H1 (cell line): ENCODE data around the gene DENND5B. TPM values are rescaled to one million over a fixed set of nuclear protein-coding genes. Genes with fewer than 3 reads are reported as not detected.

ENCODE experiments used
- BACH1 ChIP-seq: IDR thresholded peaks from 2 replicates; pipeline ENCODE4 v1.6.1; 2012; ENCODE audit warnings: low read length, improper control_type of control experiment
- CBX8 ChIP-seq: fragments of 300-800, 300-1000 bp; sonication (generic); IDR thresholded peaks from 2 replicates; pipeline ENCODE4 v1.7.1; 2016; ENCODE audit warnings: low read depth, low read length, borderline replicate concordance
- CHD1 ChIP-seq: IDR thresholded peaks from 2 replicates; pipeline ENCODE4 v1.6.1; 2012; ENCODE audit warnings: low read depth, low read length, improper control_type of control experiment
- FOSL1 ChIP-seq: IDR thresholded peaks from 2 replicates; pipeline ENCODE4 v1.6.1; 2011; ENCODE audit warnings: mild to moderate bottlenecking, low read depth, low read length, moderate library complexity; ENCODE audit not compliant: insufficient read depth
- GABPA ChIP-seq: IDR thresholded peaks from 2 replicates; pipeline ENCODE4 v1.6.1; 2011; ENCODE audit warnings: mild to moderate bottlenecking, low read length, moderate library complexity, borderline replicate concordance; ENCODE audit not compliant: insufficient read depth
- JUN ChIP-seq: IDR thresholded peaks from 2 replicates; pipeline ENCODE4 v1.6.1; 2011; ENCODE audit warnings: low read depth, mild to moderate bottlenecking, improper control_type of control experiment, low read length
- KDM4A ChIP-seq: IDR thresholded peaks from one replicate; pipeline ENCODE4 v1.7.1; 2012; ENCODE audit warnings: low read depth, mild to moderate bottlenecking, moderate library complexity, low read length, inconsistent platforms; ENCODE audit not compliant: severe bottlenecking
- KDM5A ChIP-seq: fragments of 200-600 bp; IDR thresholded peaks from 2 replicates; pipeline ENCODE4 v1.7.1; 2012; ENCODE audit warnings: mild to moderate bottlenecking, low read length, inconsistent platforms, mixed read lengths
- NRF1 ChIP-seq: IDR thresholded peaks from 2 replicates; pipeline ENCODE4 v1.6.1; 2011; ENCODE audit warnings: mild to moderate bottlenecking, low read depth, low read length, improper control_type of control experiment
- RBBP5 ChIP-seq: IDR thresholded peaks from 2 replicates; pipeline ENCODE4 v1.7.1; 2012; ENCODE audit warnings: low read depth, mild to moderate bottlenecking, inconsistent platforms, low read length, moderate library complexity, borderline replicate concordance
- RFX5 ChIP-seq: IDR thresholded peaks from 2 replicates; pipeline ENCODE4 v1.6.1; 2011; ENCODE audit warnings: low read depth, low read length, improper control_type of control experiment, borderline replicate concordance
- SAP30 ChIP-seq: fragments of 300-600 bp; sonication (generic); IDR thresholded peaks from 2 replicates; pipeline ENCODE4 v1.7.1; 2012; ENCODE audit warnings: low read length, moderate library complexity, mild to moderate bottlenecking, inconsistent platforms; ENCODE audit not compliant: insufficient read depth, insufficient replicate concordance
- SIRT6 ChIP-seq: IDR thresholded peaks from one replicate; pipeline ENCODE4 v1.7.1; 2012; ENCODE audit warnings: low read length, inconsistent platforms
- SIX5 ChIP-seq: IDR thresholded peaks from 2 replicates; pipeline ENCODE4 v1.6.1; 2011; ENCODE audit warnings: mild to moderate bottlenecking, low read depth, low read length
- SP1 ChIP-seq: IDR thresholded peaks from 2 replicates; pipeline ENCODE4 v1.6.1; 2011; ENCODE audit warnings: low read depth, low read length
- SP2 ChIP-seq: IDR thresholded peaks from 2 replicates; pipeline ENCODE4 v1.6.1; 2012; ENCODE audit warnings: mild to moderate bottlenecking, low read length, inconsistent platforms
- SRF ChIP-seq: IDR thresholded peaks from 2 replicates; pipeline ENCODE4 v1.6.1; 2011; ENCODE audit warnings: mild to moderate bottlenecking, low read depth, low read length, moderate library complexity
- SUZ12 ChIP-seq: fragments of 200-600 bp; sonication (generic); IDR thresholded peaks from 2 replicates; pipeline ENCODE4 v1.6.1; 2012; ENCODE audit warnings: mild to moderate bottlenecking, inconsistent platforms, low read length, moderate library complexity, mixed read lengths
- TAF7 ChIP-seq: optimal IDR thresholded peaks from 2 replicates; pipeline ENCODE3; 2011; ENCODE audit warnings: low read depth, mild to moderate bottlenecking, inconsistent platforms, low read length, moderate library complexity, borderline replicate concordance
- YY1 ChIP-seq: IDR thresholded peaks from 2 replicates; pipeline ENCODE4 v1.6.1; 2011; ENCODE audit warnings: low read depth, mild to moderate bottlenecking, low read length
- polyA plus RNA-seq, 7 experiments: library from polyadenylated mRNA; depleted of rRNA in 3 of 7; stranded (reverse) in 5 of 7; unstranded in 2 of 7; fragments of >200 nt in 5 of 7; fragments of 200-250 nt in 2 of 7; gene quantifications; 1 replicate in 5 of 7; 2 replicates in 1 of 7; 4 replicates in 1 of 7; pipeline versions ENCODE4 v1.2.1 to v1.2.3, GENCODE V29; 2011 to 2013; ENCODE audit warnings: missing spikeins in 2 of 7, mixed read lengths in 2 of 7
- total RNA-seq: library from RNA; stranded (reverse); fragmentation: NEBNext Ultra II Directional; extraction: Animal tissue kit (Norgen Biotek cat#: 25700); gene quantifications from 2 replicates; pipeline ENCODE4 v1.2.1, GENCODE V29; 2021
- TF ChIP-seq, protein P1 (sequence below), 3 experiments: IDR thresholded peaks; 1 replicate in 2 of 3; 2 replicates in 1 of 3; pipeline versions ENCODE4 v1.5.1 to v1.6.1; 2011; ENCODE audit warnings: low read length in 3 of 3, mild to moderate bottlenecking in 3 of 3, inconsistent platforms in 2 of 3, low read depth in 1 of 3, moderate library complexity in 1 of 3; ENCODE audit not compliant: insufficient read depth in 1 of 3; ENCODE audit errors: control extremely low read depth in 1 of 3
- TF ChIP-seq, protein P2 (sequence below): IDR thresholded peaks from 2 replicates; pipeline ENCODE4 v1.6.1; 2012; ENCODE audit warnings: inconsistent platforms
- TF ChIP-seq, protein P3 (sequence below): IDR thresholded peaks from 2 replicates; pipeline ENCODE4 v1.6.1; 2012; ENCODE audit warnings: inconsistent platforms

DENND5B gene
- total and polyA plus RNA-seq, 2 of the 8 experiments (the other 6 are each of a cell fraction or from before 2014, with no cell fraction given) = 13.4 to 20.2 TPM

DNA sequence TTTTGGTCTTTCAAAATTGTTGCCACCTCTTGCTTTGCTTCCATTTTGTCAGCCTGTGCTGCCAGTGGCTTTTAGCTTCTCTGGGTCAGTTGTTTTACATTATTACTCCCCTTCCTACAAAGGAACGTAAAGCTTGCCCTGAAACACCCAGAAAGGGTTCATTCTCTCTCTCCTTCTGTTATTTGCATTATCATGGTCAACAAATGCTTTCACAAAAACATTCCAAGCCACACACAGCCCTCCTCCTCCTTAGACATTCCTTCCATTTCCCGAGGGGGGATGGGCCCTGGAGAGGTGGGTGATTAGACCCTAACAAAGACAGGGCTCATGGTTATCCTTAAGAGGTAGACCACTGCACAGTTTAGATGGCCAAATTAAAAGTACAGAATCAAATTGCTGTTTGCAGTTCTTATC, 204.6 kb downstream of the DENND5B start (continued):
- TF ChIP-seq, protein P1, sequence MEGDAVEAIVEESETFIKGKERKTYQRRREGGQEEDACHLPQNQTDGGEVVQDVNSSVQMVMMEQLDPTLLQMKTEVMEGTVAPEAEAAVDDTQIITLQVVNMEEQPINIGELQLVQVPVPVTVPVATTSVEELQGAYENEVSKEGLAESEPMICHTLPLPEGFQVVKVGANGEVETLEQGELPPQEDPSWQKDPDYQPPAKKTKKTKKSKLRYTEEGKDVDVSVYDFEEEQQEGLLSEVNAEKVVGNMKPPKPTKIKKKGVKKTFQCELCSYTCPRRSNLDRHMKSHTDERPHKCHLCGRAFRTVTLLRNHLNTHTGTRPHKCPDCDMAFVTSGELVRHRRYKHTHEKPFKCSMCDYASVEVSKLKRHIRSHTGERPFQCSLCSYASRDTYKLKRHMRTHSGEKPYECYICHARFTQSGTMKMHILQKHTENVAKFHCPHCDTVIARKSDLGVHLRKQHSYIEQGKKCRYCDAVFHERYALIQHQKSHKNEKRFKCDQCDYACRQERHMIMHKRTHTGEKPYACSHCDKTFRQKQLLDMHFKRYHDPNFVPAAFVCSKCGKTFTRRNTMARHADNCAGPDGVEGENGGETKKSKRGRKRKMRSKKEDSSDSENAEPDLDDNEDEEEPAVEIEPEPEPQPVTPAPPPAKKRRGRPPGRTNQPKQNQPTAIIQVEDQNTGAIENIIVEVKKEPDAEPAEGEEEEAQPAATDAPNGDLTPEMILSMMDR (IDR thresholded peaks at IDR 0.05; ENCODE audit: control extremely low read depth in 1 of 3, insufficient read depth in 1 of 3, low read depth in 1 of 3, low read length in 3 of 3) = no peak
- TF ChIP-seq SUZ12 (no peak), SP1 (peak; percentile 97), JUN (no peak), TAF7 (peak; percentile 75), BACH1 (no peak), SIRT6 (no peak), CBX8 (no peak), SIX5 (no peak), CHD1 (no peak), SAP30 (no peak), SRF (0 out of 2 replicates have a peak, but pooled peaks have one; percentile 25), GABPA (no peak), NRF1 (no peak), KDM5A (no peak), RFX5 (no peak), YY1 (peak; percentile 89), KDM4A (no peak), FOSL1 (no peak), RBBP5 (peak; percentile 92; the same call in 1 of the 2 replicates), SP2 (no peak)
- TF ChIP-seq, protein P2, sequence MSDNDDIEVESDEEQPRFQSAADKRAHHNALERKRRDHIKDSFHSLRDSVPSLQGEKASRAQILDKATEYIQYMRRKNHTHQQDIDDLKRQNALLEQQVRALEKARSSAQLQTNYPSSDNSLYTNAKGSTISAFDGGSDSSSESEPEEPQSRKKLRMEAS = peak; percentile 72
- TF ChIP-seq, protein P3, sequence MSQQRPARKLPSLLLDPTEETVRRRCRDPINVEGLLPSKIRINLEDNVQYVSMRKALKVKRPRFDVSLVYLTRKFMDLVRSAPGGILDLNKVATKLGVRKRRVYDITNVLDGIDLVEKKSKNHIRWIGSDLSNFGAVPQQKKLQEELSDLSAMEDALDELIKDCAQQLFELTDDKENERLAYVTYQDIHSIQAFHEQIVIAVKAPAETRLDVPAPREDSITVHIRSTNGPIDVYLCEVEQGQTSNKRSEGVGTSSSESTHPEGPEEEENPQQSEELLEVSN = no peak
